Stimulated activated CD8-positive, alpha-beta memory T cell treated with anti-CD3 and anti-CD28 coated beads, Interleukin-4, amount 100 ng/mL, for 4 hours (primary cell): ENCODE data around the gene ARHGEF1.
A peak's percentile ranks its signal among the peaks of the same experiment; 100 is the strongest.

Experiments used
- DNase-seq, 2 donors: peaks; one replicate each; pipeline ENCODE4 v3.0.0-alpha.2; 2020; ENCODE audit warnings: low read depth in 2 of 2, low spot score in 1 of 2

ARHGEF1 gene

DNA sequence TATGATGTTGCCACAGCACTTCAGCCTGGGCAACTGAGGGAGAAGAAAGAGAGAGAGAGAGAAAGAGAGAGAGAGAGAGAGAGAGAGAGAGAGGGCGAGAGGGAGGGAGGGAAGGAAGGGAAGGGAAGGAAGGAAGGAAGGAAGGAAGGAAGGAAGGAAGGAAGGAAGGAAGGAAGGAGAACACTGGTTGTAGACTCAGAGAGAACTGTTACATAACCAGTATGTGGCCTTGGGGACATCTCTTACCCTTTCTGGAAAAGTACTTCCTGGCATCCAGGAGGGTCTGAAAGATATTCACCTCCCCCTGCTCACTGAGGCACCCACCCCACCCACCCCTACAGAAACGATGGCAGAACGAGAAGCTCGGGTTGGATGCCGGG, 2.7 kb upstream of the ARHGEF1 start:
- DNase-seq, result no peak

DNA sequence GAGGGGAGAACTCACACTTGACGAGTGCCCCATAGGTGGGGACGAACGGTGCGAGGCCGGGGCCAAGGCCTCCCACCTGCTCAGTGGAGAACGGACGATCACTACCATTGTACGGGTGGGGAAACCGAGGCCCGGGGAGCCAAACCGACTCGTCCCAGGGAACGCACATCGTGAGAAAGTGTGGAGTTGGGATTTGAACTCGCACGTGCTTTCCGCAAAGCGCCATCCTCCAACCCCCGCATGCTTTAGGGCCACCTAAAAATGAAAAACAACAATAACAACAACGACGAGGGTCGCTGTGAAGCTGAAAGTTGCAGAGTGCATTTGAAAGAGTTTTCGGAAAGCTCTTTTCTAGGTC, 458 bp downstream of the ARHGEF1 start:
- no peak for DNase-seq

DNA sequence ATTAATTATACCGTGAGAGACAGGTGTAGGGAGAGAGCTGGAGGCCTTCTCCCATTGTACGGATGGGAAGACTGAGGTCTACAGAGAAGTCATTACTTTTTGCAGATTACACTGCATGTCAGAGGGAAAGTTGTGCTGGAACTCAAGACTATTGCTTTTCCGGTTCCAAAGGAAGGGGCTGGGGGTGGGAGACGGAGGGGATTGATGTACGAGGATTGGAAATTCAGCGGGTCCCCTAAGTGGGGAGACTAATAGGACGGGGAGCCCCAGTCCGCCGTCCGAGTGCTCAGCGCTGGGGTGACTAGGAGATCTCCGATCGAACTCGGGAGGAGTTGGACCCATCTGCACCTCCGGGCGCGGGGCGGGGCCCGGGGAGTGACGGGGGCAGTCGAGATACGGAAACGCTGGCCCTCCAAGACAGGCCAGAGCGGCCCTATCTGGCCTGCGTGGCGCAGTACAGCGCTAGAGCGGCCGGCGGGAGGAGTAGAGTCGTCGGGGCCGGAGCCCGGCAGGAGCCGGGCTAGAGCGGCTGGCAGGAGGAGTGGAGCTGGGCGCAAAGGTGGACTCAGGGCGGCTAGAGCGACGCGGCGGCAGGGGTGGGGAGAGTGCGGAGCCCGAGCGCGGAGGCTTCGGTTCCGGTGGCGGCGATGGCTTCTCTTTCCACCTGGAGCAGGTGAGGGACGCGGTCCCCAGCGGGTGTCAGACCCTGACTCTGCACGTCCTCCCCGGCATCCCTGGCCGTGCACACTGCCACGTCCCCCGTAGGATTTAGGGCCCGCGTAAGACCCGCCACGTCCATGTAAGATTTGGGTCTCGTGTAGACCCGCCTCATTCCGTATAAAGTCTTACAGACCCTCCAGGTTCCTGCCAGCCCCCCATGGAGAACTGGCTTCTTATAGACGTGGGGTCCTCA, 1.1 kb downstream of the ARHGEF1 start:
- DNase-seq, result peak; percentile 68 to 85

DNA sequence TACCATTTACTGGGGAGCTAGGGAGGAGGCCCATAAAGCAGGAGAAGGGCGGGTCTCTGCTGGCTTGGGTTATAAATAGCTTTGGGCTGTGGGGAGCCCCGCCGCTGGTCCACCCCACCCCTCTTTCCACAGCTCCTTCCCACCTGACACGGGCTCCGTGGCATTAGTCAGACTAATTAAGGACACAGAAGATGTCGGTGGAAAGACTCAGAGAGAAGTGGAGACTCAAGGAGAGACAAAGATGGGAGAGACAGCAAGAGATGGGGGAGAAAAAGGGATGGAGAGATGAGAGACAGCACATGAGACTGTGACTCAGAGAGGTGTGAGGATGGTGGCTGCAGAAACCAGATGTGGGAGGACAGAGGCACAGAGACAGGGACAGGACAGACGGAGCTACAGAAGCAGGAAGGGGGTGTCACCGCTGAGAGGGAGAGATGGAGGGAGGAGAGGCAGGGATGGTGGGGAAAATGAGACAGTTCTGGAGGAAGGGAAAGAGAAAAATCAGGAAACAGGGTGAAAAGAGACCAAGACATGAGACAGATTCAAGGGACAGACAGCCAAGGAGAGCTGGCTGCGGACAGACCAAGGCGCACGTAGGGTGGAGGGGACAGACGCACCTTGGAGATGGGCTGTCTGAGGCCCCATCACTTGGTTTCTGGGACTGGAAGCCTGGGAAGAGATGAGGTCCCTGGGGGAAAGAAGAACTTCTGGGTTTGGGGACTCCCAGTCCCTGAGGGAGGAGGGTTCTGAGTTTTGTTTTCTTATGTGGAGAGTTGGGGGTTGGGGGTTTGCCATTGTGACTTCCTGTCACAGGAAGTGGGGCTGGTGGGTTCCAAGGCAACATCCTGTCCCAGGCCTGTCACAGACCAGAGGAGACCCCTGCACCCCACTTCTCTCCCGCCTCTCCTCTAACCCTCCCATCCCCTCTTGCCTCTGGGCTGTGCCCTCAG, 4.1 kb downstream of the ARHGEF1 start:
- DNase-seq, result peak in 1 of 2 donors; percentile 58

DNA sequence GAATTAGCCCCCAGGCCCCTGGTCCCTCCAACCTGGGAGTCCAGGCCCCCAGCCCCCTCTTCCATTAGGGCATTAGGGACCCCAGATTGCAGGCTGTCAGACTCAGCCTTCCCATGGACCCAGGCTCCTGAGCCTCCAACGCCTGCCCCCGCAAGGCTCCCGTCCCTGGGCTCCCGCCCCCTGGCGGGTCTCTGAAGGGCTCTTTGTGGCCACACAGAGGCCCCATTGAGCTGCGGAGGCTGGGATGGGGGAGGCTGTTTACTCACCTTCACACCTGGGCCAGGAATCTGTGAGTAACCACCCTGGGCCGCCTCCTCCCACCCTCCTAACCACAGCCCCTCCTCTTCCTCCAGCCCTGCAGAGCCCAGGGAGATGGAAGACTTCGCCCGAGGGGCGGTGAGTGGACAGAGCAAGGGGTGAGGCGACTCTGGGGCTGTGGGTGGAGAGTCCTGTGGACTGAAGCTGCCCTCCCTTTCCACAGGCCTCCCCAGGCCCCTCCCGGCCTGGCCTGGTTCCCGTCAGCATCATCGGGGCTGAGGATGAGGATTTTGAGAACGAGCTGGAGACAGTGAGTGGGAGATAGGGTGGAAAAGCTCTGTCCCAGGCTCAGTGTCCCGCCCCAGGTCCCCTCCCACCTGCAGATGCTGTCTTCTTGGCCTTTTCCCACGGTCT, 4.9 kb downstream of the ARHGEF1 start:
- peak; percentile 75 to 89 for DNase-seq

DNA sequence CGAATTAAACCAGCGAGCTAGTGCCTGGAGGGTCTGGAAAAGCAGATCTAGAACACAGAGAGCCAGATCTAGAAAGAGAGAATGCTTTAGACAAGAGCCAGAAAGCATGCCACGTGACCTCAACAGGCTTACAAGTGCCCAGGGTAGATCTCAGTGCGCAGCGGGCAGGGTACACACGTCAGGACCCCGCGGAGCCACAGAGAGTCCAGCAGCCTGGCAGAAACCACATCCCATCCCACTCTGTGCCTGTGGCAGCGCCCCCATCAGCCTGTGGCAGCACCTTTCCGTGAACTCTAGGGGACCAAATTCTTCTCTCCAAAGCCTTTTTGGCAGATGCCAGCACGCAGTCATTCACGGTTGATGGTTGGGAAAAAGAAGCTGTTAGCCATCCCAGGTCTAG, 5.9 kb downstream of the ARHGEF1 start:
- no peak for DNase-seq

DNA sequence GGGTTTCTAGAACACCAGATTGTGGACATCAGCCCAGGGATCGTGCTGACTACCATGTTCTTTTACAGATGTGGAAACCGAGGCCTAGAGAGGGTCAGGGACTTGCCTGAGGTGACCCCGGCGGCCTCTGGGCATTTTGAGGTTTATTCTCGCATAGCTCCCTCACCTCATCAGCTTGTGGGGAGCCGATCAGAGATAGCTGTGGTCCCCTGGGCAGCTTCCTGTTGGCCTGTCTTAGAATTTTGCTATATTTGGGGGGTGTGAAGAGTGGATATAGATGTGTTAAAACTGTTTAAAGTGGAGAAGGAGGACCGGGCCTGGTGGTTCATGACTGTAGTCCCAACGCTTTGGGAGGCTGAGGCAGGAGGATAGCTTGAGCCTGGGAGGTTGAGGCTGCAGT, 6.9 kb downstream of the ARHGEF1 start:
- DNase-seq, result no peak

DNA sequence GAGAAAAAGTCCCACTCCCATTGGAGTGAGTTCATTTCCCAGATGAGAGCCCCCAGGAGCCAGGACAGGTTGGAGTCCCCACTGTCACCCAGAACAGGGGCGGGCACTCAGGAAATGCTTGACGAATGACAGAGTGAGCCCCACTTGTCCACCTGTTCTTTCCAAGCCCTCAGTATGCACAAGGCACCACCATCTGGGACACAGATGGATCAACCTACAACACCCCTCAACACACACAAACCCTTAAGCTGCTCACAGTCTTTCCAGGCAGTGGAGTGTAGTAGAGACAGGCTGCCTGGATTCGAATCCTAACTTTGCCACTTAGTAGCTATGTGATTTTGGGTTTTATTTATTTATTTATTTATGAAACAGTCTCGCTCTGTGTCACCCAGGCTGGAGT, 8.0 kb downstream of the ARHGEF1 start:
- DNase-seq, result no peak

DNA sequence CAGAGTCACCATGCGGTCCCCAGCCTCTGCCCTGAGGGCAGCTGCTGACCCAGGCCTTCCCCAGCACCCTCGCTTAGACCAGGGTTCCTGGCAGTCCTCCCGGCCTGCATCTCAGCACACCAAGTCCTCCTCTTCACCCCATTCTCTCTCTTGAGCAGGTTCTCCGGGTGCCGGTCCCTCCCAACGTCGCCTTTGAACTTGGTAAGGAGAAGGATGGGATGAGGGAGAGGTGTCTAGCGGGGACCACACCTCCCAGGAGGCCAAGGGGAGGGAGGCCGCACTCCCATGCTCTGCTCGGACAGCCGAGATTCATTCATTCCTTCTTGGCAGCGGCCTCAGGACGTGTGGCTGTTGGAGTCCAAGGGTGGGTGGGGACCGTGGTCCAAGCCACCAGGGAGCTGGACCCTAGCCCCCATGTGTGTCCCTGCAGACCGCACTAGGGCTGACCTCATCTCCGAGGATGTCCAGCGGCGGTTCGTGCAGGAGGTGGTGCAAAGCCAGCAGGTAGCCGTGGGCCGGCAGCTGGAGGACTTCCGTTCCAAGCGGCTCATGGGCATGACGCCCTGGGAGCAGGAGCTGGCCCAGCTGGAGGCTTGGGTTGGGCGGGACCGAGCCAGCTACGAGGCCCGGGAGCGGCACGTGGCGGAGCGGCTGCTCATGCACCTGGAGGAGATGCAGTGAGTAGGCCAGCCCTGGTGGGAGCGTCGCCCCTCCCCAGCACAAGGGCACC, 9.4 kb downstream of the ARHGEF1 start:
- no peak for DNase-seq

DNA sequence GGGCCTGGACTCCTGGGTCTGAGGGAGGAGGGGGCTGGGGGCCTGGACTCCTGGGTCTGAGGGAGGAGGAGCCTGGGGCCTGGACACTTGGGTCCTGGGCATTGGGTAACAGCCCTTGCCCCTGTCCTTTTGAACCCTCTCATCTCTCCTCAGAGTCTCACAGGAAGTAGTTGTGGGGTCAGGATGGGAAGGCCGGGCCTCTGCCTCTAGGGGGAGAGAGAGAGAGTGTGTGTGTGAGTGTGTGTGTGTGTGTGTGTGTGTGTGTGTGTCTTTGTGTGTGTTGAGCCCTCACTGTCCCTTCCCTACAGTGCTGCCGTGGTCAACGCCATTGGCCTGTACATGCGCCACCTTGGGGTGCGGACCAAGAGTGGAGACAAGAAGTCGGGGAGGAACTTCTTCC, 10.9 kb downstream of the ARHGEF1 start:
- no peak for DNase-seq

DNA sequence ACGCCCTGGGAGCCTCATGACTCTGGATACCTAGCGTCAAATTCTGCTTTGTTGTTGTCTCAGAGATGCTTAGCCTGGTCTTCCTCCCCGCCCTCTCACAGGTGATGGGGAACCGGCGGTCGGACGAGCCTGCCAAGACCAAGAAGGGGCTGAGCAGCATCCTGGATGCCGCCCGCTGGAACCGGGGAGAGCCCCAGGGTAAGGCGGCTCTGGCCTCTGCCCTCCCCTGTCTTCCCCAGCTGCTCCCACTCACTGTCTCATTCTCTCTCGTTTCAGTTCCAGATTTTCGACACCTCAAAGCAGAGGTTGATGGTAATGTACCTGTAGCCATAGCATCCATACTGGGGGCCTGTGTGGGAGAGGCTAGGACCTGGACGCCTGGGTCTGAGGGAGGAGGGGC, 11.4 kb downstream of the ARHGEF1 start:
- DNase-seq, result no peak

DNA sequence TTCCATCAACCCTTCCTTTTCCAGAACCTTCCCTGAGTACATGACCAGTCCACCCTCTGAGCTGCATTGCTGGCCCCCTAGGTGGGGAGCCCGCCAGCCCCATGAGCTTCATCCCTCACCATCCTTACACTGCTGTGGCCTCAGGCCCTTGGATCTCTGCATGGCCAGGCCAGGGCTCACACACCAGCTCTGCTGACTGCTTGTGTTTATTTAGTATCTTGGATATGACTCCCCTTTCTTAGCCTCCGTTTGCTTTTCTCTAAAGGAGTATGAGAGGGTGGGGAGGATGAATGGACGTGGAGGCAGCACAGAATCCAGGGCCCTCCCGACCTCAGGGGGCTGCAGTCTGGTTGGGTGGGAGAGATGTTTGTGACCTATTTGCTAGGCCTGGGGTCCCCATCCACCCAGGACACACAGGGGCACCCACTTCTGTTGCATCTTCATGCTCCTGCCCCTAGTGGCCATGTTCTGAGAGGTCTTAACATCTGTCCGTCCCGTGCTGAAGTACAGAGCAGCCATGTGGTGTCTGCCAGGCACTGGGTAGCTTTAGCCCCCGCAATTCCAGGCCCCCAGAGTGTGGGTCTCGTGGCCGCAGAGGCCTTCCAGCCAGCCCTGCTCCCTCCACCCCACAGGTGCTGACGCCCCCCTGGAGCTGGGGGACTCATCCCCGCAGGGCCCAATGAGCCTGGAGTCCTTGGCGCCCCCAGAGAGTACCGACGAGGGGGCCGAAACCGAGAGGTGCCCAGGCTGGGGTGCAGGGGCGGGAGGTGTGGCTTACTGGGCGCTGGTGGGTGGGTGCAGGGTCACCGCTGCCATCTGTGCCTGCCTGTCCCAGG, 13.0 kb downstream of the ARHGEF1 start:
- no peak for DNase-seq

DNA sequence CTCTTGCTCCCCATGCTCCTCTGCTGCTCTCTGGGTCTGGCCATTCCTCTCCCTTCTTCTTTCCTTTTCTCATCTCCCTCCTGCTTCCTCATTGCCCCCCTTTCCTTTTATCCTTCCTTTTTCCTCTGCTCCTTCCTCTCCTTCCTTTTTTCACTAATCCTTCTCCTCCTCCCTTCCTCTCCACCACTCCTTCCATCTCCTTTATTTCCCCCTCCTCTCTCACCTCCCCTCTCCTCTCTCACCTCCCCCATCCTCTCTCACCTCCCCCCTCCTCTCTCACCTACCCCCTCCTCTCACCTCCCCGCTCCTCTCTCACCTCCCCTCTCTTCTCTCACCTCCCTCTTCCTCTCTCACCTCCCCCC, 13.6 kb downstream of the ARHGEF1 start:
- no peak for DNase-seq

DNA sequence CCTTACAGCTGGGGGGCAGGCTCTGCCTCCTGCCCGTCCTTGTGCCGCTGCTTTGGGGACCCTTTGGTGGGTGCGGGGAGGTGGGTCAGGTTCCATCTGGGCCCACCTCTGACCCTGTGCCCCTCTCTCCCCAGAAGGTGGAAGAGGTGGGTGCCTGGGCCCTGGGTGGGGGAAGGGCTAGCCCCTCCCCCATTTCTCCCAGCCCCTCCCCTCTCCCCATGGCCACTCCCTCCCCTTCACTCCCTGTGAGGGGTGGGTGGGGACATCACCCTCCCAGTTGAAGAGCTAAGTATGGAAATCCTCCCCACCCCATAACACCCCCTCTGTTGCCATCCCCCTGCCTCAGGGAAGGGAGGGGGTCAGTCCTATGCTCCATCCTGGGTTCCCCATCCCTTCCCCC, 14.2 kb downstream of the ARHGEF1 start:
- DNase-seq, result no peak

DNA sequence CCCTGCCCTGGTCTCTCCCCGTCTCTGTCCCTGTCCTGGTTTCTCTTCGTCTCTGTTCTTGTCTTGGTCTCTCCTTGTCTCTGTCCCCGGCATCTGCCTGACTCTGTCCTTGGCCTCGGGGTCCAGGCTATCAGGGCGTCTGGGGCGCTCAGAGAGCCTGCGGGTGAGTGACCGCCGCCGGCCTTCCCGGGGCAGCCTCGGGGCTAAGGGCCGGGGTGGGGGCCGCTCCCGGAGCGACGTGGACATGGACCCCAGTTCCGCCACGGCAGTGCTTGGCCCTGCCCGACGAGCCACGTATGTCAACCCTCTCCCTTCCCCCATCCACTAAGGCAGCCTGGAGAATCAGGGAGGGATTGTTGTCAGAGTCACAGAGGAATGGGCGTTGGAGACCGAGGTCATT, 14.8 kb downstream of the ARHGEF1 start:
- no peak for DNase-seq

DNA sequence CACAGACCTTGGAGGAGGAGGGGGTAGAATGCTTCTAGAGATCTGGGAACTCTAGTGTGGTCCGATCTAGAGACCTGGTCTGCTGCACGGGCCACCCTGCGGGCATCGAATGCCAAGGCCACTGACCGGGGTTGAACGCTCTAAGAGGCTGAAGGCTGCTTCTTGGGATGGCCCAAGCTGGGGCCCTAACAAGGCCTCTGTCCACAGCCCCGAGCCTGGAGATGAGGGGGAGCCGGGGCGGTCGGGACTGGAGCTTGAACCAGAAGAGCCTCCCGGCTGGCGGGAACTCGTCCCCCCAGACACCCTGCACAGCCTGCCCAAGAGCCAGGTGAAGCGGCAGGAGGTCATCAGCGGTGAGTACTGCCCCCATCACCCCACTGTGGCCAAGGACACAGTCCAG, 15.3 kb downstream of the ARHGEF1 start:
- no peak for DNase-seq

DNA sequence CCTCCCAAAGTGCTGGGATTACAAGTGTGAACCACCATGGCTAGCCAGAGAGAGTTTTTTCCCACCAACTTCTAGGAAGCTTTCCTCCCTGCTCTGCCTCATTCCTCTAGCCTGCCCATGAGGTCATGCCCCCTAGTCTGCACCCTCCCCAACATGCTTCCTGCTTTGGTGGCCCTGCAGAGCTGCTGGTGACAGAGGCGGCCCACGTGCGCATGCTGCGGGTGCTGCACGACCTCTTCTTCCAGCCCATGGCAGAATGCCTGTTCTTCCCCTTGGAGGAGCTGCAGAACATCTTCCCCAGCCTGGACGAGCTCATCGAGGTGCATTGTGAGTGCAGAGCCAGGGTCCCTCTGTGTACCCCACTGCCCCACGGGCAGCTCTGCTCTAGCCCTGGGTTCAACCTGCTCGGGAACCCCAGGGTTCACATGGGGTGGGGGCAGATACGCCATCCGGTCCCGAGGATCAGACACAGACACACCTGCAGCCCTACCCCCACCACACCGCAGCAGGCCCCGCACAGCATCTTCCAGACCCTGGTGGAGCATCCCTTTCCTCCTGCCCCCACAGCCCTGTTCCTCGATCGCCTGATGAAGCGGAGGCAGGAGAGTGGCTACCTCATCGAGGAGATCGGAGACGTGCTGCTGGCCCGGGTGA, 18.9 kb downstream of the ARHGEF1 start:
- no peak for DNase-seq

DNA sequence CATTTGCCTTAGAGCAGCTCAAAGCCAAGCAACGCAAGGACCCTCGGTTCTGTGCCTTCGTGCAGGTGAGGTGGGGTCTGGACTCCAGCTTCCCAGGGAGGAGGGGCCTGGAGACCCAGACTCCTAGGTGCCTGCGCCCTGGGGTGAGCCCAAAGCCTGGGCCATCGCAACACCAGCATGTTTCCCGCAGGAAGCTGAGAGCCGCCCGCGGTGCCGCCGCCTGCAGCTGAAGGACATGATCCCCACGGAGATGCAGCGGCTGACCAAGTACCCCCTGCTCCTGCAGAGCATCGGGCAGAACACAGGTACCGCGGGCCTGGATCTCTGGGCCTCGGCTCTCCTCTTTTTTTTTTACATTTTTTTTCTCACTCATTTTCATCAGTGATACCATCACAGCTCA, 19.6 kb downstream of the ARHGEF1 start:
- no peak for DNase-seq

DNA sequence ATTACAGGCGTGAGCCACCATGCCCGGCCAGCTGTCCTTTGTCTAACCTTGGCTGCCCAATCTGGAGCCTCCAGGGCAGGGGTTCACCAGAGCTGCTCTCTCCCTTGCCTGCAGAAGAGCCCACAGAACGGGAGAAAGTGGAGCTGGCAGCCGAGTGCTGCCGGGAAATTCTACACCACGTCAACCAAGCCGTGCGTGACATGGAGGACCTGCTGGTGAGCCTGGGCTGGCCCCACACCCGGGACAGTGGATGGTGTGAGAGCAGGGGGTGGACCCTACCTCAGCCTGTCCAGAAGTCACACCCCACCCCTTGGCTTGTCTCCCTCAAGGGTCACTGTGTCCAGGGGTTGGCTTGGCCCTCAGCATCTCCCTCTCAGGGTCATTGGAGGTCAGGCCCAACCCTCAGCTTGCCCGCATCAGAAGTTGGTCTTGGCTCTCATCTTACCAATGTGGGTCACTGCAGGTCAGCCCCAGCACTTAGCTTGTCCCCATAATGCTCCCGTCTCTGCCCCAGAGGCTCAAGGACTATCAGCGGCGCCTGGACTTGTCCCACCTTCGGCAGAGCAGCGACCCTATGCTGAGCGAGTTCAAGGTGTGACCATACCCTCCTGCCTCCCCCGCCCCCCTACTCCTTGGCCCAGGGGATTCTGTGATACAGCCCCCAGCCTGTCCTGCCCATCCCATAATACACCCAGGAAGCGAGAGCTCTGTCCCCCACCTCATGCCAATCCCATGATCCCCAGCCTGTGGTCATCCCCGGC, 20.4 kb downstream of the ARHGEF1 start:
- no peak for DNase-seq
